GM18502 (cell line): ENCODE measurements around the gene SPATA31D1.

ENCODE experiments used
- ATAC-seq: cut with Tn5 transposase; IDR thresholded peaks from one replicate; pipeline ENCODE4 v1.9.1; 2021; ENCODE audit warnings: mild to moderate bottlenecking; ENCODE audit not compliant: unreplicated experiment, poor library complexity

Gene SPATA31D1

GRCh38 chr9:82020331-82020730 is 31.8 kb downstream of the SPATA31D1 start:
- ATAC-seq = no peak

GRCh38 chr9:82021198-82021597 is 32.6 kb downstream of the SPATA31D1 start:
- ATAC-seq = no peak

- no peak for ATAC-seq
These were observed 33.5 kb downstream of the SPATA31D1 start for GRCh38 chr9:82022121-82022520.

GRCh38 chr9:82024908-82025307 is 36.3 kb downstream of the SPATA31D1 start:
- ATAC-seq = no peak

- ATAC-seq = no peak
These were observed 43.1 kb downstream of the SPATA31D1 start for GRCh38 chr9:82031538-82032280.

GRCh38 chr9:82034956-82035731 is 46.6 kb downstream of the SPATA31D1 start:
- ATAC-seq = no peak

- no peak for ATAC-seq
These were observed 47.5 kb downstream of the SPATA31D1 start for GRCh38 chr9:82036086-82036485.

GRCh38 chr9:82037126-82037525 is 48.6 kb downstream of the SPATA31D1 start:
- ATAC-seq = no peak

GRCh38 chr9:82038897-82039296 is 50.3 kb downstream of the SPATA31D1 start:
- ATAC-seq = no peak
